Pancreas (tissue), 10 donors: ENCODE measurements around the gene ADCY1. TPM values are rescaled to one million over a fixed set of nuclear protein-coding genes. Genes with fewer than 3 reads are reported as not detected.

Experiments used
- ATAC-seq, 4 donors: fragments of 200-7000 bp; cut with Tn5 transposase; one replicate each; pipeline versions ENCODE4 v1.8.0 to v1.9.1; 2020; ENCODE audit warnings: mild to moderate bottlenecking in 4 of 4, moderate library complexity in 4 of 4
- DNase-seq, 6 donors: peaks; one replicate each; pipeline ENCODE4 v3.0.0-alpha.2; 2020
- FAIRE-seq: peaks from 2 replicates; lab custom pipeline; 2012; peaks lifted over from hg19 to GRCh38; lab: Jason Lieb, UNC
- H3K27ac ChIP-seq, 4 donors: fragments of 200-600 bp; sonication (generic); 1 replicate in 3 of 4; 2 replicates in 1 of 4; pipeline versions ENCODE4 v1.5.0 to v1.8.0; 2020
- H3K27me3 ChIP-seq, 4 donors: fragments of 200-600 bp; one replicate each; pipeline ENCODE4 v1.8.0; 2021
- H3K36me3 ChIP-seq, 3 donors: fragments of 200-600 bp; sonication (generic) in 1 of 3; one replicate each; pipeline versions ENCODE4 v1.5.0 to v1.8.0; 2020 to 2021
- H3K4me1 ChIP-seq, 3 donors: fragments of 200-600 bp; one replicate each; pipeline ENCODE4 v1.8.0; 2021
- H3K4me3 ChIP-seq, 4 donors: fragments of 200-600 bp; sonication (generic) in 2 of 4; one replicate each; pipeline versions ENCODE4 v1.5.0 to v1.8.0; 2020 to 2021
- H3K9me3 ChIP-seq, 4 donors: fragments of 200-600 bp; one replicate each; pipeline ENCODE4 v1.8.0; 2021
- WGBS, 2 donors: extraction: QIAGEN DNeasy Blood & Tissue Kit; methylation state at CpG; one replicate each; pipeline ENCODE4 v1.1.7; 2013; 5-methylcytosine and 5-hydroxymethylcytosine counted together
- intact Hi-C, 3 donors: fragments of 100-400 bp; cut with DNase I; formaldehyde crosslinking; loops; one replicate each; pipeline versions ENCODE4 v1.11.1 to v1.14.2; 2022
- polyA plus RNA-seq, 2 donors: library from polyadenylated mRNA; stranded (reverse); fragments of 200-250 nt; gene quantifications; one replicate each; pipeline ENCODE4 v1.2.3, GENCODE V29; 2013
- total RNA-seq, 6 donors: library from RNA; stranded (reverse); fragmentation: NEBNext Ultra II Directional in 4 of 6; extraction: Animal tissue kit (Norgen Biotek cat#: 25700) in 4 of 6; gene quantifications; one replicate each; pipeline versions ENCODE4 v1.2.1 to v1.2.4, GENCODE V29; 2021 to 2023
- TF ChIP-seq, protein P1 (sequence below), 4 donors: fragments of 200-600 bp; sonication (generic) in 3 of 4; IDR thresholded peaks; one replicate each; pipeline versions ENCODE4 v1.5.0 to v1.8.0; 2021; ENCODE audit warnings: antibody characterized with exemption in 4 of 4
- donor health status: healthy with polysubstance abuse.
- donor health status: DM: no; HTN: no; CAD: no; lungs with moderate emphysema.
- donor health status: DM: no; HTN: no; CAD: no.
- donor health status: control.
- donor health status: control.
- donor health status: Bipolar disorder and iron deficiency.
- donor health status: DM: yes; HTN: yes; CAD: no.
- donor health status: DM: no; HTN: no; CAD: no.
- donor health status: DM: no; HTN: no; CAD: no.
- donor health status: DM: yes; HTN: yes; CAD: no.

ADCY1 gene
- total and polyA plus RNA-seq, 8 donors = 1.0 to 5.8 (median 4.2) TPM

- ATAC-seq (no peak), FAIRE-seq (no peak), DNase-seq (no peak)
- intact Hi-C loops = no loop called here
- no peaks in the 10 kb centered on the region for H3K9me3 ChIP-seq
- no peaks in the 10 kb centered on the region for H3K27me3 ChIP-seq
- no peaks in the 10 kb centered on the region for H3K4me1 ChIP-seq
- no peaks in the 10 kb centered on the region for H3K36me3 ChIP-seq
- TF ChIP-seq, protein P1, sequence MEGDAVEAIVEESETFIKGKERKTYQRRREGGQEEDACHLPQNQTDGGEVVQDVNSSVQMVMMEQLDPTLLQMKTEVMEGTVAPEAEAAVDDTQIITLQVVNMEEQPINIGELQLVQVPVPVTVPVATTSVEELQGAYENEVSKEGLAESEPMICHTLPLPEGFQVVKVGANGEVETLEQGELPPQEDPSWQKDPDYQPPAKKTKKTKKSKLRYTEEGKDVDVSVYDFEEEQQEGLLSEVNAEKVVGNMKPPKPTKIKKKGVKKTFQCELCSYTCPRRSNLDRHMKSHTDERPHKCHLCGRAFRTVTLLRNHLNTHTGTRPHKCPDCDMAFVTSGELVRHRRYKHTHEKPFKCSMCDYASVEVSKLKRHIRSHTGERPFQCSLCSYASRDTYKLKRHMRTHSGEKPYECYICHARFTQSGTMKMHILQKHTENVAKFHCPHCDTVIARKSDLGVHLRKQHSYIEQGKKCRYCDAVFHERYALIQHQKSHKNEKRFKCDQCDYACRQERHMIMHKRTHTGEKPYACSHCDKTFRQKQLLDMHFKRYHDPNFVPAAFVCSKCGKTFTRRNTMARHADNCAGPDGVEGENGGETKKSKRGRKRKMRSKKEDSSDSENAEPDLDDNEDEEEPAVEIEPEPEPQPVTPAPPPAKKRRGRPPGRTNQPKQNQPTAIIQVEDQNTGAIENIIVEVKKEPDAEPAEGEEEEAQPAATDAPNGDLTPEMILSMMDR (IDR thresholded peaks at IDR 0.05) = no peak
- H3K27ac ChIP-seq = no peak overlapping the region
- no peak overlapping the region for H3K4me3 ChIP-seq
- 82 to 83% methylated on average over 13 of the region's 13 CpGs for WGBS, 2 donors
These were observed 76.5 kb downstream of the ADCY1 start for GRCh38 chr7:45650404-45651394.

DNA sequence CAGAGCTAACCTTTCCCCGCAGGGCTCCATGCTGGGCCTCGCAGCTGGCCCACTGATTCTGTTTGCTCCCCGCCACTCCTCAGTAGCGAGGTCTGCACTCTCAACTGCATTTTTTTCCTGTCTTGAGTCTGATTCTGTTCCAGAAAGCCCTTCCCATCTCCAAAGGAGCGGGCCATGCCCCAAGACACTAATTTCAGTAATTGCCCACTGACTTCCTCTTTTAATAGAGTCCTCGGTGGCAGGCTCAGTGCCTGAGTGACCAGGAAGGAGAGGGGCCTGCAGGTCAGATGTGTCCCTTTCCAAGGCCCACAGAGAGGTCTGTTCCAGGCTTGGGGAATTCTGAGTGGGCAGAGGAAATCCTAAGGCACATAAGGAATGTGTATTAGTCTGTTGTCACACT is 77.4 kb downstream of the ADCY1 start:
- no peak for DNase-seq
- no peaks in the 10 kb centered on the region for H3K4me1 ChIP-seq
- H3K9me3 ChIP-seq = no peaks in the 10 kb centered on the region
- intact Hi-C loops = no loop called here
- no peak overlapping the region for H3K4me3 ChIP-seq
- ATAC-seq = no peak
- H3K27me3 ChIP-seq = no peaks in the 10 kb centered on the region
- 84 to 90% methylated on average over 6 of the region's 6 CpGs for WGBS, 2 donors
- no peak overlapping the region for H3K27ac ChIP-seq
- H3K36me3 ChIP-seq = no peaks in the 10 kb centered on the region
- TF ChIP-seq, protein P1 (IDR thresholded peaks at IDR 0.05) = no peak
- no peak for FAIRE-seq

DNA sequence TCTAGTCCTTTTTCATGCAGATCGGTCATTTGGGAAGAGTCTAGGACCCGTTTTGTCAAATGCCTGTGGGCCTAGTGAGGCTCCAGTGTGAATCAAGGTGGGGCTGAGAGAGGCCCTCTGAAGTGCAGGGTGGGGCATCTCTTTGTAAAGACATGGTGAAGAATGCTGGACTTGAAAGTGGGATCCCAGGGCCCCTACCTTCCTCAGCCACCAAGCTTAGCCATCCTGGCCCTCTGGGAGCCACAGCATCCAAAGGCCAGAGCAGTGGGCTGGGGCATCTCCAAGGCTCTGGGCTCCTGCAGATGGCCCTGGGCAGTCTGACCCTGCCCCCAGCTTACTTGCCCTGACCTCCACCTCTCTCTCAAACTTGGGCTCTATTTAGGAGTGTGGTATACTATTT is 78.5 kb downstream of the ADCY1 start:
- FAIRE-seq (no peak), DNase-seq (no peak), ATAC-seq (no peak)
- H3K27me3 ChIP-seq = no peaks in the 10 kb centered on the region
- no peaks in the 10 kb centered on the region for H3K4me1 ChIP-seq
- no peak overlapping the region for H3K27ac ChIP-seq
- intact Hi-C loops = no loop called here
- TF ChIP-seq, protein P1 (IDR thresholded peaks at IDR 0.05) = no peak
- no peaks in the 10 kb centered on the region for H3K36me3 ChIP-seq
- 85 to 90% methylated on average over 2 of the region's 2 CpGs for WGBS, 2 donors
- H3K4me3 ChIP-seq = no peak overlapping the region
- no peaks in the 10 kb centered on the region for H3K9me3 ChIP-seq

DNA sequence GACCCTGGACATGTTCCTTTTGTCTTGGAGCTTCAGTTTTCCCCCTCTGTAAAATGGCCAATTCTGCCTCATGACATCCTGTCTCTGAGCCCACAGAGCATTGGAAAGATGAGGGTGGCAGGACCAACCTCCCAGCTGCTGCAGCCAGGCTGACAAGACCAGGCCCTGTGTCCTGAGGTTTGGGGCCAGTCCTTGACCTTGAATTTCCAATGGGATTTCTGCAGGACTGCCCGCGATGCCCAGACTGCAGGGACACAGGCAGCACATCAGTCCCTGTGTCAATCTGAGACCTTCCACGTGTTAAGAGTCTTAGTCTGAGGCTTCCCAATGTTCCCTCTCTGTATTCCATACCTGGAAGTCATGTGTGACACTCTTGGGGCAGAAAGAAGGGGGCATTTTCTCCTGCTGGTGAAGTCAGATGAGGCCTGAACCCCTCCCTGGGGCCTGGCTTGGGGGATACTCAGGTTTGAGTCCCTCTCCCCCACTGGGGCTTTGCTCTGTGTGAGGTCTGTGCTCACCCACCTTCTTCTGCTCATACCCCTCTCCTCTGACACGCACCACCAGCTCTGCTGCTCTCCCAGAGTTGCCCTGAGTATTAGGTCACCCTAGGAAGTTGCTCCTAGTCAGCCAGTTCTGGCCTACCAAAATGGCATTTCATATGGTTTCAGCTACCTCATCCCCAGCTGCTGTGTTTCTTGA is 79.2 kb downstream of the ADCY1 start:
- no peak for FAIRE-seq
- Histone ChIP-seq H3K4me3 (no peak overlapping the region), H3K9me3 (no peaks in the 10 kb centered on the region), H3K27ac (no peak overlapping the region), H3K4me1 (no peaks in the 10 kb centered on the region), H3K36me3 (no peaks in the 10 kb centered on the region), H3K27me3 (no peaks in the 10 kb centered on the region)
- intact Hi-C loops = no loop called here
- 62 to 79% methylated on average over 4 of the region's 4 CpGs for WGBS, 2 donors
- ATAC-seq = no peak
- TF ChIP-seq, protein P1 (IDR thresholded peaks at IDR 0.05) = no peak
- no peak for DNase-seq
